BLaER1 (cell line): Measurements from ENCODE around the gene NELL2.
"Not testable (repeated sequence)": the region's sequence is repeated elsewhere in the genome, so short reads cannot be mapped to it uniquely, and the experiment has no call there.

ENCODE experiments used
- H3K27ac ChIP-seq: shearing (Covaris generic); formaldehyde crosslinking; 2 replicates; pipeline ENCODE4 v1.8.1; 2022
- H3K27me3 ChIP-seq: shearing (Covaris generic); formaldehyde crosslinking; 2 replicates; pipeline ENCODE4 v1.8.1; 2022
- H3K36me3 ChIP-seq: shearing (Covaris generic); formaldehyde crosslinking; 2 replicates; pipeline ENCODE4 v1.8.1; 2022
- H3K4me1 ChIP-seq: shearing (Covaris generic); formaldehyde crosslinking; 2 replicates; pipeline ENCODE4 v1.8.1; 2022
- H3K4me2 ChIP-seq: shearing (Covaris generic); formaldehyde crosslinking; 2 replicates; pipeline ENCODE4 v1.8.1; 2022
- H3K4me3 ChIP-seq: shearing (Covaris generic); formaldehyde crosslinking; 2 replicates; pipeline ENCODE4 v1.8.1; 2022
- H3K9ac ChIP-seq: shearing (Covaris generic); formaldehyde crosslinking; 2 replicates; pipeline ENCODE4 v1.8.1; 2022
- H3K9me3 ChIP-seq: shearing (Covaris generic); formaldehyde crosslinking; 2 replicates; pipeline ENCODE4 v1.8.1; 2022
- H4K20me1 ChIP-seq: shearing (Covaris generic); formaldehyde crosslinking; 2 replicates; pipeline ENCODE4 v1.8.1; 2022
- Cebpa-rat ChIP-seq: shearing (Covaris generic); IDR thresholded peaks from 2 replicates; pipeline ENCODE4 v1.8.1; 2022

Gene NELL2

DNA sequence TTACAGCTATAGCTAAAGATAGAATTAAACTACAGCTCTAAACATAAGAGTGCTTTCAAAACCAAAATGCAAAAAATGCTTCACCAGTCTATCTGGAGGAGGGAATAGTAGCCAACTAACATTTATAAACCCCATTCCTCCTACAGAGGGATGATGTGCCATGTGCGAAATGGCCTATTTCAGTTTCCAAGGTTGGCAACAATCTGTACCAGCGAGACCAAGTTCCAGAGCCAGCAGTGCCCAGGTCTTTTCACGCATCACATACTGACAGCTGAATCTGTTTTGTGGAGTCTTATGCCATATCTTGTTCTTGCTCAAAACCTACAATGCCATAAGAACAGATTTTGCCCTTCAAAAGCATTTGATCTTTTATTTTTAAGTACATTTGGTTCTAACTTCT is 24.5 kb downstream of the NELL2 start:
- no peaks in the 10 kb centered on the region for H4K20me1 ChIP-seq
- no peaks in the 10 kb centered on the region for H3K36me3 ChIP-seq
- no peaks in the 10 kb centered on the region for H3K9me3 ChIP-seq
- peaks cover 32% of the 10 kb centered on the region for H3K4me1 ChIP-seq
- H3K4me3 ChIP-seq: no peak overlapping the region
- no peak overlapping the region for H3K9ac ChIP-seq
- no peak for TF ChIP-seq Cebpa-rat
- no peak overlapping the region for H3K27ac ChIP-seq
- H3K4me2 ChIP-seq: no peak overlapping the region
- H3K27me3 ChIP-seq: no peaks in the 10 kb centered on the region

DNA sequence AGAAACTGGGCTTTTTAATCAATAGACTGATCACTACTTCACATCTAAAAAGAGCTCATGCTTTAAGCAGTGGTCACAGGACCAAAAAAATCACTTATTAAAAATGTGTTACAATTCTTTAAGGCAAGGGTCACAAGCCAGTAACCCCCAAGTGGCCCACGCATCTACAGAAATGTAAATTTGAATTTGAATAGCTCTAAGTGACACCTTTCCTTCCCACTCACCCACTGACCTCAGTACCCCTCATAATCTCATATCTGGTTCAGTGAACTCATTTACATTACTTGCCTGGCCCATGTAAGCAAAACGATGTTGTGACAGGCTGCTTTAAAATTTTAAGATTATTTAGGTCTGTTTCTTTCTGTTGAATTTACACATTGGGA is 27.4 kb downstream of the NELL2 start:
- peaks cover 44% of the 10 kb centered on the region for H3K4me1 ChIP-seq
- H3K9me3 ChIP-seq: no peaks in the 10 kb centered on the region
- peak overlapping the region; percentile 56; the same call in 1 of the 2 replicates for H3K27ac ChIP-seq
- no peaks in the 10 kb centered on the region for H4K20me1 ChIP-seq
- no peak overlapping the region for H3K9ac ChIP-seq
- H3K36me3 ChIP-seq: no peaks in the 10 kb centered on the region
- no peaks in the 10 kb centered on the region for H3K27me3 ChIP-seq
- no peak for TF ChIP-seq Cebpa-rat
- peak overlapping the region; percentile 77 for H3K4me2 ChIP-seq
- no peak overlapping the region for H3K4me3 ChIP-seq

DNA sequence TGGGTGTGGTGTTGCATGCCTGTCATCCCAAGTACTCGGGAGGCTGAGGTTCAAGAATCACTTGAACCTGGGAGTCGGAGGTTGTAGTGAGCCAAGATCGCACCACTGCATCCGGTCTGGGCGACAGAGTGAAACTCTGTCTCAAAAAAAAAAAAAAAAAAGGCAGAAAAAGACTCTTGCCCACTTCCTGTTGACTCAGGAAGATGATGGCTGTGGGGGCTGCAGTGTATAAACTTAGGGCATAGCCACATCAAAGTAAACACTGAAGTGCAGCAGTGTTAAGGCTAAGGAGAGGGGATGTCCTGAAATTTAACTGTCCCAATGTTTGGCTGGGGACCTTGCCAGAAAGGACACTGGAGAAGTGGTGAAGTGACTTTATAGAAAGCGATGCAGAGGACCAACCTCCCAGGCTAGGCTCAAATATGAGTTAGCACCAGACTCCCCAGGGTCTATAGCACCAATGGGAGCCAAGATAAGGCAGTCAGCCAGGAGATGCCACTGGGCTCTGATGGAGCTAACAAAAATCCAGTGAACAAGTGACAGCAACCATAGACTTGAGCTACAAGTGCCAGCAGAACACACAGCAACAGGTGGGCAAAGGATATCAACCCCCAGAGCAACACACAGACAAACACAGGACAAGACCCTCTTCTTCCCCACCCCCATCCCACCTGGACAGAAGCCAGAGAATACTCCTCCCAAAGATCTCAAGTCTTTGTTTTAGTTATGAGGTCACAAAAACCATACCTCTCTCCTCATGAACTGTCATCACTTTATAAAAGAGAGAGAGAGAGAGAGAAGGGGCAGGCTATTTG is 28.0 kb downstream of the NELL2 start:
- H3K4me2 ChIP-seq: peak overlapping the region; percentile 77
- H3K27ac ChIP-seq: peak overlapping the region; percentile 56
- no peak overlapping the region for H3K9ac ChIP-seq

DNA sequence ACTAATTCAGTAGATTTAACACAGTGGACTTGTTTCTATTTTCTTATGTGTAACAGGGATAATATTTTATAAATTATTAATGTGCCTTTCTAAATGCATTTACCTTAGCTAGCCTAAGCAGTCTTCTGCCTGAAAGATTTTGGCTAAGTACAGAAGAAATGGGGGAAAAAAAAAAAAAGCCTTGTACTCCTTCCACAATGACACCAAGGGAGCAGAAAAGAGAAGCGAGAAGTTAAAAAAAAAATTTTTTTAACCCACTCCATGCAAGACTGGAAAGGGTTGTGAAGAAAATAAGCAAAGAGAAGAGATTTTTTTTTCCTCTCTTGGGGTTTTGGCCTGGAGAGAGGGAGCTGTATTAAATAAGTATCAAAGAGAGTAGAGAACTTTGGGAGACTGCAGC is 28.7 kb downstream of the NELL2 start:
- Histone ChIP-seq H3K9ac (no peak overlapping the region), H3K27ac (peak overlapping the region; percentile 8; the same call in 1 of the 2 replicates), H4K20me1 (no peaks in the 10 kb centered on the region), H3K36me3 (no peaks in the 10 kb centered on the region), H3K9me3 (no peaks in the 10 kb centered on the region), H3K4me1 (peaks cover 41% of the 10 kb centered on the region), H3K4me2 (peak overlapping the region; percentile 77), H3K4me3 (0 out of 2 replicates have a peak overlapping the region, but pooled peaks have one; percentile 1), H3K27me3 (no peaks in the 10 kb centered on the region)
- TF ChIP-seq Cebpa-rat: no peak

More for the DNA sequence above, 28.0 kb downstream of the NELL2 start:
- H3K27me3 ChIP-seq: no peaks in the 10 kb centered on the region
- H3K36me3 ChIP-seq: no peaks in the 10 kb centered on the region
- 0 out of 2 replicates have a peak overlapping the region, but pooled peaks have one; percentile 1 for H3K4me3 ChIP-seq
- H3K9me3 ChIP-seq: no peaks in the 10 kb centered on the region
- H3K4me1 ChIP-seq: peaks cover 44% of the 10 kb centered on the region
- no peak for TF ChIP-seq Cebpa-rat
- no peaks in the 10 kb centered on the region for H4K20me1 ChIP-seq

DNA sequence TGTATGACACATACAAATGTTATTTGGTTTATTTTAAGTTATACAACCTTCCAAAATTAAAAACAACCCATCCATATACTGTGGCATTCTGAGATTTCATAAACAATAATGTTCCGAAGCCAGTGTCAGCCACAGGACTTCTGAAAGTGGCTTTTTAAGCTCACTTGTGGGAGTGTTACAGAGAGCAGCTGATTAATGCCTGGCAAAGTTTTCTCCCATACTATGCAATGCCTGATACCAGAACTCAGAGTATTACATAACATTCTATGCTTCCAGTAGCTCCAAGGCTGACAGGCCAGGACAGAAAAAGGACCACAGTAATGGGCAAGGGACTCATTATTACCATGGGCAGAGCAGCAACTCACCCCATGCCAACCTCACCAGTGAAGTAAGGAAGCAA is 29.3 kb downstream of the NELL2 start:
- no peaks in the 10 kb centered on the region for H3K9me3 ChIP-seq
- no peak for TF ChIP-seq Cebpa-rat
- peak overlapping the region; percentile 47; the same call in 1 of the 2 replicates for H3K27ac ChIP-seq
- H3K9ac ChIP-seq: no peak overlapping the region
- H3K36me3 ChIP-seq: no peaks in the 10 kb centered on the region
- peak overlapping the region; percentile 77 for H3K4me2 ChIP-seq
- peaks cover 38% of the 10 kb centered on the region for H3K4me1 ChIP-seq
- no peak overlapping the region for H3K4me3 ChIP-seq
- H3K27me3 ChIP-seq: no peaks in the 10 kb centered on the region
- no peaks in the 10 kb centered on the region for H4K20me1 ChIP-seq

DNA sequence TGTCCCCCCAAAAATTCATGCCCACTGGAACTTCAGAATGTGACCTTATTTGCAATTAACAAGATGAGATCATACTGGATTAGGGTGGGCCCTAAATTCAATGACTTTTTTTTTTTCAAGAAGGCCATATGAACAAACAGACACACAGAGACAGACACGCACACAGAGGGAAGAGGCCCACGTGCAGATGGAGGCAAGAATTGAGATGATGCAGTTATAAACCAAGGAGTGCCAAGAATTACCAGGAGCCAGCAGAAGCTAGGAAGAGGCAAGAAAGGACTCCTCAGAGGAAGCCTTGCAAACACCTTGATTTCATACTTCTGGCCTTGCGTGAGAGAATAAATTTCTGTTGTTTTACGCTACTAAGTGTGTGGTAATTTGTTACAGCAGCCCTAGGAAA is 33.4 kb downstream of the NELL2 start:
- no peak for TF ChIP-seq Cebpa-rat
- Histone ChIP-seq H3K4me3 (no peak overlapping the region), H3K9ac (no peak overlapping the region), H3K9me3 (no peaks in the 10 kb centered on the region), H3K4me1 (peaks cover 23% of the 10 kb centered on the region), H3K27ac (no peak overlapping the region), H3K27me3 (no peaks in the 10 kb centered on the region), H4K20me1 (no peaks in the 10 kb centered on the region), H3K36me3 (no peaks in the 10 kb centered on the region), H3K4me2 (no peak overlapping the region)

DNA sequence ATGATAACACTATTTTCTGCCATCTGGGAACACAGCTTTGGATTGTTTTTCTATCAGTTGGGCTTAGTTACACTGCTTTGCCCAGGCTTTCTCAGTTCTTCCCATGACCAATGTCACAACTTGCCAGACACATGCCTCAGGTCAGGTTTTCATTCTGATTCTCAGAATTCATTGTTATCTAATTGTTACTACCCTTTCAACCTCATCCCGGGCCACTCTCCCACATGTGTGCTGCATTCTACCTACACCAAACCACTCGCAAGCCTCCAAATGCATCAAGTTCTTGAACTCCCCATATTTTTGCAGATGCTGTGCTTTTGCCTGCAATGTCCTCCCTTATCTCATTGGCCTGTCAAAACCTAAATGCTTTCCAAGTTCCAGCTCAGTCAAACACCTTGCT is 36.3 kb downstream of the NELL2 start:
- H3K4me1 ChIP-seq: peaks cover 26% of the 10 kb centered on the region
- no peak overlapping the region for H3K9ac ChIP-seq
- TF ChIP-seq Cebpa-rat: no peak
- H3K9me3 ChIP-seq: no peaks in the 10 kb centered on the region
- H3K4me2 ChIP-seq: no peak overlapping the region
- no peaks in the 10 kb centered on the region for H3K27me3 ChIP-seq
- no peaks in the 10 kb centered on the region for H4K20me1 ChIP-seq
- no peaks in the 10 kb centered on the region for H3K36me3 ChIP-seq
- no peak overlapping the region for H3K27ac ChIP-seq
- no peak overlapping the region for H3K4me3 ChIP-seq

DNA sequence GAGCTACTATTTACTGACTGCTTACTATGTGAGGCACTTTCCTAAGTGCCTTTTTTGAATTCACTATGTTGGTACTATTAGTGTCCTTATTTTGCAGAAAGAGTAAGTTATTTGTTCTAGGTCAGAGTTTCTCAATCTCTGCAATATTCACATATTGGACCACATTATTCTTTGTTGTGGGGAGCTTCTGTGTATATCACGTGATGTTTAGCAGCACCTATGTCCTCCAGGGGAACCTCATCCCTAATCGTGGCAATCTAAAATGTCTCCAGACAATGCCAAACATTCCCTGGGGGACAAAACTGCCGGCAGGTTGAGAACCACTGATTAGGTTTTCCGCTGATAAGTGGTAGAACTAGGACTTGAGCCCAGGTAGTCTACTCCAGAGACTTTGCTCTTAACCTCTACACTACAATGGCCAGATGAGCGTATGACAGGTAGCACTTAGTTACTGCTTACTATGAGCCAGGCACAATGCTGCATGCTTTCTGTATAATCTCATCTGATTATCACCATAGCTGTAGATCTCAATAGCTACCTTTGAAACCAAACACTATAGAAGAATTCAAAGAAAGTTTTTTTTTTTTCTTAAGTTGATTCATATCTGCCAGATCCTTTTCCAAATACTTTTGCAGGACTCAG is 38.9 kb downstream of the NELL2 start:
- H3K9me3 ChIP-seq: no peaks in the 10 kb centered on the region
- H4K20me1 ChIP-seq: no peaks in the 10 kb centered on the region
- H3K9ac ChIP-seq: no peak overlapping the region
- 0 out of 2 replicates have a peak overlapping the region, but pooled peaks have one; percentile 82 for H3K4me2 ChIP-seq
- TF ChIP-seq Cebpa-rat: no peak
- no peaks in the 10 kb centered on the region for H3K27me3 ChIP-seq
- H3K36me3 ChIP-seq: no peaks in the 10 kb centered on the region
- H3K27ac ChIP-seq: no peak overlapping the region
- peaks cover 32% of the 10 kb centered on the region for H3K4me1 ChIP-seq
- H3K4me3 ChIP-seq: no peak overlapping the region

DNA sequence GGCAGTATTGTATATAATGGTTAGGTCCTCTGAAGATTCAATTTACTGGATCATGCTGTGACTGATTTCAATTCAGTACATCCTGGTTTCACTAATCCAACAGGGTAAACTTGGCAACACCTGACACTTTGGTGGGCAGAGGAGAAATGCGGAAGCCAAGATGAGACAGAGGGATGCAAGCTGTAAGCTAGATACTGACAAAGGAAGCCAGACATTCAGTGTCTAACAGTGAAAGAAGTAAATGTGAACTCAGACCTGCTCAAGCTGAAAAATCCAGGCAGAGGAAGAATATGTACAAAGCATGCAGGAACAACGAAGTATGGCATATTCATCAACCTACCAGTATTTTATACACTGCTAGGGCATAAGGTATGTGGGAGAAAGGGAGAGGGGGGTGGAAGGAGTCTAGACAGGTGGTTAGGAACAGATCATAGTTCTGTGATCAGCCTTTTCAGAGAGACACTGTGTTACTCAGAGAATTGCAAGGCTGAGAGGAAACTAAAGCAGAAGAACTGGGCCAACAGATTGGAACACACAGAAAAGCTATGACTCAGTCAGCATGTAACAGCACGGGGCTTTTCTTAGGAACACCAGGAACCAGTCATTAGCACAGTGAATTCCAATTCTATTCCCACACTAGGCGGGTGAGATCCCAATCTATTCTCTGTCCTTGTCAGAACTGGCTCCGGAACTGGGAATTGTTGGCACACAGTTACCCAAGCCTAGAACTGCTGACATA is 40.3 kb downstream of the NELL2 start:
- TF ChIP-seq Cebpa-rat: no peak
- Histone ChIP-seq H3K36me3 (no peaks in the 10 kb centered on the region), H3K4me2 (peak overlapping the region; percentile 82), H3K9me3 (no peaks in the 10 kb centered on the region), H4K20me1 (no peaks in the 10 kb centered on the region), H3K4me3 (no peak overlapping the region), H3K27ac (peak overlapping the region; percentile 59), H3K9ac (no peak overlapping the region; the same call in 1 of the 2 replicates), H3K4me1 (peaks cover 32% of the 10 kb centered on the region), H3K27me3 (no peaks in the 10 kb centered on the region)

DNA sequence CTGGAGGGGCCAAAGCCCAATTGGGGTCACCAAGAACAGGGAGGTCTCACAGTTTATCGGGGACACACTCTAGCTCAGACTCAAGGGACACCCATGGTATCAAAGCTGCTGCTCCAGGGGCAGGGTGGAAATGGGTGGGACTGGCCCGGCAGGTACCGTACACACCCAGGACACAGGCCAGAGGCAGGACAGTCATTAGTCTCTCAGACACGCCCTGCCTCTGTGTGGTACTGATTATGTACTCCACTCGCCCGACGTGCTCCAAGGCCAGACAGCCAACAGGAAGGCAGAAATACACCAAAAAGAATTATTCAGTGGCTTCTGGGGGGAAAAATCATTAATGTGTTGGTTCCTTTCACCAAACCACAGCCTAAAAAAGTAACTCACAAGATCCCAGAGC is 41.1 kb downstream of the NELL2 start:
- Histone ChIP-seq H3K4me3 (peak overlapping the region; percentile 32; the same call in 1 of the 2 replicates), H3K4me1 (peaks cover 32% of the 10 kb centered on the region), H3K4me2 (peak overlapping the region; percentile 82), H3K9ac (peak overlapping the region; percentile 45; the same call in 1 of the 2 replicates), H3K27ac (peak overlapping the region; percentile 59)
- not testable (repeated sequence) for H3K36me3 ChIP-seq, H4K20me1 ChIP-seq, H3K9me3 ChIP-seq, H3K27me3 ChIP-seq
